SK-N-SH (cell line): Measurements from ENCODE around the gene ZFC3H1.

Source experiments
- EP300 ChIP-seq, 2 experiments: IDR thresholded peaks; 2 replicates each; pipeline versions ENCODE4 v1.4.0 to v1.6.1; 2012; ENCODE audit warnings: borderline replicate concordance in 1 of 2, low read depth in 1 of 2, low read length in 1 of 2
- EZH2phosphoT487 ChIP-seq: fragments of 200-600 bp; sonication (generic); IDR thresholded peaks from 2 replicates; pipeline ENCODE4 v1.6.1; 2017; ENCODE audit warnings: low read depth, mixed run types, mild to moderate bottlenecking, antibody characterized with exemption, moderate library complexity, borderline replicate concordance
- GATA2 ChIP-seq: sonication (generic); formaldehyde crosslinking; IDR thresholded peaks from 2 replicates; pipeline ENCODE4 v1.5.0; 2020; ENCODE audit warnings: mild to moderate bottlenecking, missing genetic modification reagents
- MEF2A ChIP-seq: IDR thresholded peaks from 2 replicates; pipeline ENCODE4 v1.4.0; 2012; ENCODE audit warnings: low read depth, borderline replicate concordance
- RCOR1 ChIP-seq: fragments of 150-350 bp; IDR thresholded peaks from 2 replicates; pipeline ENCODE4 v1.6.1; 2017; ENCODE audit warnings: antibody characterized with exemption, low read length
- REST ChIP-seq: IDR thresholded peaks from 2 replicates; pipeline ENCODE4 v1.6.1; 2012; ENCODE audit warnings: mild to moderate bottlenecking, low read depth, low read length, moderate library complexity
- RFX5 ChIP-seq: IDR thresholded peaks from 2 replicates; pipeline ENCODE4 v1.6.1; 2012; ENCODE audit warnings: mild to moderate bottlenecking, improper control_type of control experiment, low read length
- SIN3A ChIP-seq: IDR thresholded peaks from 2 replicates; pipeline ENCODE4 v1.6.1; 2012; ENCODE audit warnings: low read depth, mild to moderate bottlenecking, low read length, moderate library complexity, borderline replicate concordance
- TF ChIP-seq, protein P1 (sequence below): fragments of 200-600 bp; sonication (generic); IDR thresholded peaks from 2 replicates; pipeline ENCODE4 v1.6.1; 2017; ENCODE audit warnings: antibody characterized with exemption, mild to moderate bottlenecking, moderate library complexity

DNA sequence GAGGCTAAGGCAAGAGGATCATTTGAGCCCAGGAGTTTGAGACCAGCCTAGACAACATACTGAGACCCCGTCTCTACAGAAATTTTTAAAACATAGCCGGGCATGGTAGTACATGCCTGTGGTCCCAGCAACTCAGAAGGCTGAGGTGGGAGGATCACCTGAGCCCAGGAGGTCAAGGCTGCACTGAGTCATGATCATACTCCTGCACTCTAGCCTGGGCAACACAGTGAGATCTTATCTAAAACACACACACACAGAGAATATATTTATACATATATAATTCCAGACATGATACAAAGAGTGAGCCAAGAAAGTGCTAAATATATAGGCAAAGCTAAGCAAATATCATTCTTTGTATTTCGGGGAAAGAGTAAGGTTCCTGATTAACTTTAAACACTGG lies 9.4 kb downstream of the ZFC3H1 start:
- TF ChIP-seq, protein P1, sequence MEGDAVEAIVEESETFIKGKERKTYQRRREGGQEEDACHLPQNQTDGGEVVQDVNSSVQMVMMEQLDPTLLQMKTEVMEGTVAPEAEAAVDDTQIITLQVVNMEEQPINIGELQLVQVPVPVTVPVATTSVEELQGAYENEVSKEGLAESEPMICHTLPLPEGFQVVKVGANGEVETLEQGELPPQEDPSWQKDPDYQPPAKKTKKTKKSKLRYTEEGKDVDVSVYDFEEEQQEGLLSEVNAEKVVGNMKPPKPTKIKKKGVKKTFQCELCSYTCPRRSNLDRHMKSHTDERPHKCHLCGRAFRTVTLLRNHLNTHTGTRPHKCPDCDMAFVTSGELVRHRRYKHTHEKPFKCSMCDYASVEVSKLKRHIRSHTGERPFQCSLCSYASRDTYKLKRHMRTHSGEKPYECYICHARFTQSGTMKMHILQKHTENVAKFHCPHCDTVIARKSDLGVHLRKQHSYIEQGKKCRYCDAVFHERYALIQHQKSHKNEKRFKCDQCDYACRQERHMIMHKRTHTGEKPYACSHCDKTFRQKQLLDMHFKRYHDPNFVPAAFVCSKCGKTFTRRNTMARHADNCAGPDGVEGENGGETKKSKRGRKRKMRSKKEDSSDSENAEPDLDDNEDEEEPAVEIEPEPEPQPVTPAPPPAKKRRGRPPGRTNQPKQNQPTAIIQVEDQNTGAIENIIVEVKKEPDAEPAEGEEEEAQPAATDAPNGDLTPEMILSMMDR: no peak
- no peak for TF ChIP-seq SIN3A
- TF ChIP-seq MEF2A: no peak
- TF ChIP-seq RCOR1: no peak
- no peak for TF ChIP-seq EP300 (IDR thresholded peaks at IDR 0.05; ENCODE audit: borderline replicate concordance in 1 of 2, low read depth in 1 of 2, low read length in 1 of 2)
- no peak for TF ChIP-seq GATA2 (CRISPR knock-in tag)
- TF ChIP-seq REST: no peak
- TF ChIP-seq EZH2phosphoT487: no peak
- TF ChIP-seq RFX5: no peak
